SH-SY5Y (cell line): Measurements from ENCODE around the gene TMEM190.

Source experiments
- GATA2 ChIP-seq: IDR thresholded peaks from 2 replicates; pipeline ENCODE4 v1.6.1; 2011; ENCODE audit warnings: mild to moderate bottlenecking, low read depth, low read length
- GATA3 ChIP-seq: IDR thresholded peaks from 2 replicates; pipeline ENCODE4 v1.6.1; 2011; ENCODE audit warnings: low read depth, mild to moderate bottlenecking, low read length, moderate library complexity

- no peak for TF ChIP-seq GATA3
- no peak for TF ChIP-seq GATA2
Observed at GRCh38 chr19:55385724-55386492, 9.3 kb downstream of the TMEM190 start, which contains the start of gene RPL28.
